BJ (cell line): ENCODE measurements around the gene NQO2. TPM values are rescaled to one million over a fixed set of nuclear protein-coding genes. Genes with fewer than 3 reads are reported as not detected.
"Not testable (repeated sequence)": the region's sequence is repeated elsewhere in the genome, so short reads cannot be mapped to it uniquely, and the experiment has no call there.

Experiments
- CTCF ChIA-PET: fragments of 350-600 bp; formaldehyde crosslinking; extraction: SDS; loops from one replicate; lab custom pipeline; 2021; ENCODE audit warnings: antibody characterized with exemption, inconsistent platforms; lab: Yijun Ruan, JAX
- POLR2A ChIA-PET: fragments of 300-600 bp; sonication (Branson Sonifier 250); formaldehyde crosslinking; extraction: SDS; loops from one replicate; lab custom pipeline; 2021; ENCODE audit warnings: antibody characterized with exemption; lab: Charles Lee
- DNase-seq: peaks from one replicate; pipeline ENCODE4 v3.0.0-alpha.2; 2011; ENCODE audit warnings: low read depth
- H3K27me3 ChIP-seq: 2 replicates; pipeline ENCODE4 v1.6.0; 2011; ENCODE audit warnings: low read length; ENCODE audit not compliant: control insufficient read depth, insufficient read depth
- H3K36me3 ChIP-seq: 2 replicates; pipeline ENCODE4 v1.5.1; 2011; ENCODE audit warnings: low read length; ENCODE audit not compliant: control insufficient read depth, insufficient read depth
- H3K4me3 ChIP-seq: 2 replicates; pipeline ENCODE4 v1.5.1; 2011; ENCODE audit warnings: low read depth, mild to moderate bottlenecking, control low read depth, low read length
- CTCF ChIP-seq: IDR thresholded peaks from 2 replicates; pipeline ENCODE4 v1.5.1; 2011; ENCODE audit warnings: low read depth, mild to moderate bottlenecking, control low read depth, inconsistent platforms, low read length, moderate library complexity; ENCODE audit not compliant: insufficient read depth
- polyA plus RNA-seq: library from polyadenylated mRNA; depleted of rRNA; stranded (reverse); fragments of >200 nt; gene quantifications from 2 replicates; pipeline ENCODE4 v1.2.3, GENCODE V29; 2011

Gene NQO2
- polyA plus RNA-seq, 1 experiment, result 56.2 TPM

GRCh38 chr6:2998249-2998997, 1.3 kb upstream of the NQO2 start:
- H3K27me3 ChIP-seq, H3K36me3 ChIP-seq, DNase-seq: not testable (repeated sequence)
- TF ChIP-seq CTCF, result peak; percentile 48
- peak overlapping the region; percentile 62 for H3K4me3 ChIP-seq
- ChIA-PET CTCF (interaction anchor here (0.6 to 2.3 kb wide), 8 partner anchors 9 to 251 kb away, joined by 3 to 18 read pairs (median 6); no protein-coding TSS in a partner anchor), POLR2A (interaction anchor here (0.6 kb wide), 1 partner anchor 71 kb away, joined by 3 read pairs; no protein-coding TSS in a partner anchor)

GRCh38 chr6:2998998-2999617, 586 bp upstream of the NQO2 start:
- no peak for DNase-seq
- no peak for TF ChIP-seq CTCF
- H3K36me3 ChIP-seq, result no peaks in the 10 kb centered on the region
- no peaks in the 10 kb centered on the region for H3K27me3 ChIP-seq
- ChIA-PET CTCF (interaction anchor here (0.8 to 3.5 kb wide), 9 partner anchors 9 to 69 kb away, joined by 3 to 18 read pairs (median 6); partner anchors contain the start of gene RIPK1), POLR2A (interaction anchor here (0.6 kb wide), 3 partner anchors 15 to 616 kb away, joined by 3 to 5 read pairs (median 5); no protein-coding TSS in a partner anchor)
- peak overlapping the region; percentile 62 for H3K4me3 ChIP-seq

- H3K27me3 ChIP-seq, result no peaks in the 10 kb centered on the region
- DNase-seq, result no peak
- peaks cover 1% of the 10 kb centered on the region; the same call in 1 of the 2 replicates for H3K36me3 ChIP-seq
- ChIA-PET CTCF (interaction anchor here (0.7 to 3.5 kb wide), 14 partner anchors 8 to 730 kb away, joined by 3 to 15 read pairs (median 6); no protein-coding TSS in a partner anchor), POLR2A (no interaction called here)
- H3K4me3 ChIP-seq, result no peak overlapping the region
- TF ChIP-seq CTCF, result no peak
Observed at GRCh38 chr6:3001146-3001772, 1.6 kb downstream of the NQO2 start.

GRCh38 chr6:3001773-3002293, 2.1 kb downstream of the NQO2 start:
- ChIA-PET CTCF (interaction anchor here (0.7 to 3.5 kb wide), 15 partner anchors 8 to 729 kb away, joined by 3 to 15 read pairs (median 6); no protein-coding TSS in a partner anchor), POLR2A (no interaction called here)
- Histone ChIP-seq H3K27me3 (no peaks in the 10 kb centered on the region), H3K4me3 (no peak overlapping the region), H3K36me3 (peaks cover 1% of the 10 kb centered on the region; the same call in 1 of the 2 replicates)
- TF ChIP-seq CTCF, result peak; percentile 57
- DNase-seq, result no peak

- H3K27me3 ChIP-seq, POLR2A ChIA-PET, H3K36me3 ChIP-seq, H3K4me3 ChIP-seq, DNase-seq: not testable (repeated sequence)
- CTCF ChIA-PET, result interaction anchor here (1.0 to 3.0 kb wide), 4 partner anchors 12 to 54 kb away, joined by 3 to 15 read pairs (median 12); no protein-coding TSS in a partner anchor
Observed at GRCh38 chr6:3003226-3003625, 3.5 kb downstream of the NQO2 start.
